ACHN (cell line): ENCODE measurements around the gene STK17B.

Experiments used
- DNase-seq: peaks from one replicate; pipeline ENCODE4 v3.0.0-alpha.2; 2015
- in situ Hi-C: cut with HindIII; loops from 2 replicates; pipeline ENCODE4 v1.10.0; 2017; ENCODE audit warnings: low sequenced_read_pairs, low pct_ligation_motif_present, low pct_unique_long_range_greater_than_20kb

The STK17B gene

DNA sequence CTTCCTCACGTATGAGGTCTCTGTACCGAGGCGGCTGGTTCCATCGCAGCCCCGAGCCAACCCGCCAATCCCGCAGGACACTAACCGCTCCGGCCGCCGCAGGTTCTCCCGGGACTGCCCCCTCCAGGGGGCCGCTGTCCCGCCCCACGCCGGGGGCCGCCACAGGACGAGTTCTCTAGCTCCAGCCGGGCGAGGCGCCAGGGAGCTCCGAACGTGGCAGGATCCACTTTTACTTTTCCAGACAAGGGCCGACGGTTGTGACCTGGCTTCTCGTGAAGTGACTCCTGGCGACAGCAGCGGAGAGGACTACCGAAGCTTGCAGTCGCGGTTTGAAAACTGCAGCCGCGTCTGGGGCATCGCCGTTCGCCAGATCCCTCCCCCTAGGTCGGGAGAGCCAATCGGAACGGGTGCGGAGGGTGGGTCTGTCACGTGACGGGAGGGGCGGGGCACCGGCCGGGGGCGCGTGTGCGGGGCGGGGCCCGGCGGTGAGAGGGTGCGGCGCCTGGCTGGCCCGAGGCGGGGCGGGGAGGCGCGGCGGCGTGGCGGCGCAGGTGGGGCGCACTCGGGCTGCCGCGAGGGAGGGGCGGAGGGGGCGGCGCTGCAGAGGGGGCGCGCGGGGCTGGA is at the start of gene STK17B:
Gene STK17B (minus strand): TSS at position 331 of the 624 bp plus-strand sequence. CDS start 8,195 bp downstream, outside the sequence.
- in situ Hi-C loops, result no loop called here
- peak; percentile 94 for DNase-seq

DNA sequence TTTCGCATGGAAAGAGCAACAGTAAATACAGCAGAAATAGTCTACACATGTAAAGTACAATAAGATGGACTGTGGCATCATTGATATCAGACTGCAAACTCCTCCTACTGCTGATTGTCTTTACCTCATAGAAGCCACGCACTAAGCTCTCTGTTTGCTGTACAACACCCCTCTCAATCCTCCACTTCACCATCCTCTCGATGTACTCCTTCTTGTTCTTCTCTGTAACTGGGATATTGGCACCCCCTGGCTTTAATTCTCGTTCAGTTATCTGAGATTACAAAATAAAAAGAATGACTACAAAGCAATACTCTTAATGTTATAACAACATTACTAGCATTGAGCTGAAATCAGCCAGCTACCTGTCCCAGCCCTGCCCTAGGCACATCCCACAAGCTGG is 49.3 kb upstream of the STK17B start:
- no peak for DNase-seq
- in situ Hi-C loops, result no loop called here

DNA sequence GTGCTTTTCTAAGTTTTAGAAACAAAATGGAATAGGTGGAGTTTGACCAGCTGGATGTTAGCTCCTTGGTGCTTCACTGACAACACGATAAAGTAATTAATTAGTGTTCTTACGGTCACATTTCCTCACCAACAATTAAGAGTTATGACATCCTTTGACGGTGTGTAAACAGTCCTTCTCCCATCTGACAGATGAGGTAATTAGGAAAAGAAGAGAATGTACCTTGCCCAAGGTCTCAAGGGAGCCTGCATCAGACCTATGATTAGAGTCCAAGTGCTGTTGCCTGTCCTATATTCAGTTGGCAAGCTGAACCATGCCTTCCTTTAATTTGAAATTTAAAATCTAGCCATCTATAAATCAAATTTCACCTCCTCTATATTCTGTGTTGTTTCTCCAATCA is 48.3 kb upstream of the STK17B start:
- in situ Hi-C loops, result no loop called here
- DNase-seq, result no peak

DNA sequence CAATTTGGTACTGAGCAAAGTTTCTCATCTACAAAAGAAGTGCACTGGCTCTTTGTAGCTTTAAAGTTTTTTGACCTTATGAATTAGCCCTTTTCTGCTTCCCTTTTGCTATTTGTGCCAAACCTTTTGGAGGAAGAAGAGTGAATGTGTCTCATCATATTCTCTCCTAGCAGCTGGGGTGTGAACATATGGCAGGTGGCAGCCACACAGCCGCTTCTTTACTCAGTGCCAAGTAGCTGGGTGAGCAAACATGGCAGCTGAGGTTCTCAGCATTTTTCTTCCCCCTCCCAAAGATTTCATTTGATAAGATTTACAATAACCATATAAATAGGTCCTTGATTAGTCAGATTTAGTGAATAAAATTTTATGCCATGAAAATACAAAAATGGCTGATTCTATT is 46.7 kb upstream of the STK17B start:
- in situ Hi-C loops, result no loop called here
- DNase-seq, result no peak

DNA sequence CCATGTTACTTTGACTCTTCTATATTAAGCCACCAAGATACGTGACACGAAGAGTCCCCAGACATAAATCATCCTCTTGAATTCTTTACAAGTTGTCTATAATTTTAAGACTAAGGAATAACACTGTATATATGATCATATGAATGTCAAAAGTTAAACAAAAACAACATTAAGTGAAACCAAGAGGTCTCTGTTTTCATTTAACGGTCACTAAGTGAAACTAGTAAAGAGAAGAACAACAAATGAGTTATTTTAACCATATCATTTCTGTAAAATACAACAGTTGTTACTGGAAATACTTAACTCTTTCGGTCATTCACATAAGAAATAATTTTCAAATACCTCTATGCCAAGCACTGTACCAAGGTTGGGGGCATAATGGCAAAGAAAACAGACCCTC is 45.7 kb upstream of the STK17B start:
- in situ Hi-C loops, result no loop called here
- no peak for DNase-seq

DNA sequence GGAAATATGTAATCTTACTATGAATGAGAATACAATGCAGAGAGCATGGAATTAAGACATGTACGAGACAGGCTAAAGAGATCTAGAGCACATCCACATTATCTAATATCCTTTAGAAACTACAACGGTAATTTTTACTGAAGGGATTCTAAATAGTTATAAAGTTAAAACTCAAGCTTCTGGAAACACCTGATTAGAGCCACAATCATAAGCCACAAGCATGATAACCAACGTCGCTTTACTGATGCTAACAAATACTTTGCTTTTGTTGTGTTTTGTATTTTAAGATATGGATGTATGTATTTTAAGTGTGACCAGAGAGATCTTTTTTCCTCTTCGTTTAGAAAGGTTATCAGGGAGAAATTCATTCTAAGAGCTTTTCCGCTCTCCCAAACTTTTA is 44.0 kb upstream of the STK17B start:
- in situ Hi-C loops, result no loop called here
- DNase-seq, result no peak

DNA sequence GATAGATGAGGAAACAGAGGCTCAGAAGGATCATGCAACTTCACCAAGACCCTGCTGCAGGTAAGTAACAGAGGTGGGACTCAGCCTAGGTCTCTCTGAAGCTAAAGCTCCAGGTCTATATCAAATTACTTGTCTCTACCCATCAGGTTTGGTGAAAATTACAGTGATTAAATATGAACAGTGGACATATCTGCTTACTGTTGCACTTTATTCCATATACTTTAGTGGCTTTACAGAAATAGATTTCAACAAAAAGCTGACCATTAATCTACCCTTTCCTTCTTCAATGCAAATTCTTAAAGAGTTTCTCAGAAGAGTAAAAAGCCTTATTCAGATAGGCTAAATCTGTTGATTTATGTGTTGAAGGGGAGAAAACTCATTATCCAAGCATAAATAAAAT is 42.8 kb upstream of the STK17B start:
- DNase-seq, result no peak
- in situ Hi-C loops, result no loop called here

DNA sequence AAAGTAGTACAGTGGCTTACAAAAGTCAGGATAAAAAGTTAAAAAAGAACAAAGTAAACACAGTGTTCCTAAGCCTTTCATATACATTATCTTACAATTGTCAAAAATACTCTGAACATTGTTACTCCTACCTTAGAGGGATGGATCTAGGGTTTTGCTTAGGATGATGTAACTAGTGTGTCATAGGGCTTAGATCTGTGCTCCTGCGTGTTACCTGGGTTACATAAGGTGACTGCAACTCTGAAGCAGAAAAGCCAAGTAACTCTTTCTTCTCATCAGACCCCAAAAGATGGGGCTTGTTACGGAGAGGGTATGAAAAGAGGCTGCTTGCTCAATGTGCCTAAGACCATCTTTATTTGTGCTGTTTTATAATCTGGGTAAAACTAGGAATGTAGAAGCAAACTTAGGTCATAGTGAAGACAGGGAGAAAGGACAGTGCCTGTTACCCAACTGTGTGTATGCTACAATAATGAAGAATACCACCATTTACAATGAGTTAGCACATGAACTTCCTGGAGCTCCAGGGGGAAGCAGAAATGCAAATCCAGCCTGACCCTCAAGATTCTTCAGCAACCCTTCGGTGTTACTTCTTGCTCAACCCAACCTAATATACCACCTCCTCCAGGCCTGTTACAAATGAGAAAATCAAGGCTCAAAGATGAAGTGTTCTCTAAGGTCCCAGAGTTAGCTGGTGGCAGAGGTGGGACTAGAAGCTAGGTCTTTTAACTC is 42.0 kb upstream of the STK17B start:
- in situ Hi-C loops, result no loop called here

DNA sequence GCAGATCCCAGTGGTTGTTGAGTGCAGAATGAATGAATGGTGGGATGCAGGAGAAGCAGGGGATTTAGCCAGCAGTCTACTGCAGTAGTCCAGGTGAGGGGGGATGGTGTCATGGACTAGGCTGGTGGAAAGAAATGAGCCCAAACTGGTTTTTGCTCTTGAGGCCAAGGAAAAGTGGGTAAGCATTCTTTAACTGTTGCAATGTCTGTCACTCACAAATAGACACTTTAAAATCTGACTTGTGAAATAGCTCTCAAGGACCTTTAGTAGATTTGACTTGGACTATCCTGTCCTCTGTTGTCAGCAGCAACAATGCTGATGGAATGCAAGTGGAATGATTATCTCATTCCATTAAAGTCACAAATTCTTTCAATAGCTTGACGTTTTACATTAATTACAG is 37.5 kb upstream of the STK17B start:
- in situ Hi-C loops, result no loop called here
- no peak for DNase-seq

More for the DNA sequence above, 42.0 kb upstream of the STK17B start:
- no peak for DNase-seq

DNA sequence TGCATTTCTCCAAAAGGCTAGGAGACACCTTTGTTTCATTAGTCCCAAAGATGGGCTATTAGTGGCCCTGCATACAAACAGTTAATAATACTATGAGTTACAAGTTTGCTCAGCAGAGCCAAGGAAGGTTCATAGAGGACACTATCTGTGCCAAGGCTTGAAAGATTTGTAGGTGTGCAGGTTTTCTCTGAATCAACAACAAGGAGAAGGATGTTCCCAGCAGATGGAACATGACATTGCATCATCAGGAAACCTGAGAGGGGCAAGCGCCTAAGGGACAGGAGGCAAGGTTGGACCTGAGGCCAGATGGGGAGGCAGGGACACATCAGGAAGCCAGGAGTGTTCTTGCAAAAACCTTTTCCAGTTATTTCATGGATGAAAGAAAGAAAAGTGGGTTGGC is 35.4 kb upstream of the STK17B start:
- in situ Hi-C loops, result no loop called here
- no peak for DNase-seq

DNA sequence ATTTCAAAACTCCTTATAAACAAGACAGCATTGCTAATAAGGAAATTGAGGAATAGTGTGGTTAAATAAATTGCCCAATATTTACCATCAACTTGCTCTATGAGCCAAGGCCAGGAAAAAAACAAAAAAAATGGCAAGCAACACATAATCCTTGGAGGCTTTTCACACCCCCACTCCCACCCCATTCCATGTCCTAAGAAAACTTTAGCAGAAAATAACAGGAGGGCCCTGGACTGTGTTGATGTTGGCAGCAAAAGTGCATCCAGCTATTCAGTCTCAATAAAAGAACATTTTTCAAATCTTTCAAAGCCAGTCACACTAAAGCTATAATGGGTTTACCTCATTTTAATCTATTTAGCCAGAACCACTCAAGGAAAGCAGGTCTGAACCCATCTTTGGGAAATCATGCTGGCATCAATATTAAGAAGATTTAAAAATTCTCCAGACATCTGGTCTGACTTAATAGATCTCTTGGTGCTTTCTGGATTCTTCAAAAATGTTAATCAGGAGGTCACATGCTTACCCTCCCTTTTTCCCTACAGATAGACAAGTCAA is 34.6 kb upstream of the STK17B start:
- in situ Hi-C loops, result no loop called here
- DNase-seq, result no peak

DNA sequence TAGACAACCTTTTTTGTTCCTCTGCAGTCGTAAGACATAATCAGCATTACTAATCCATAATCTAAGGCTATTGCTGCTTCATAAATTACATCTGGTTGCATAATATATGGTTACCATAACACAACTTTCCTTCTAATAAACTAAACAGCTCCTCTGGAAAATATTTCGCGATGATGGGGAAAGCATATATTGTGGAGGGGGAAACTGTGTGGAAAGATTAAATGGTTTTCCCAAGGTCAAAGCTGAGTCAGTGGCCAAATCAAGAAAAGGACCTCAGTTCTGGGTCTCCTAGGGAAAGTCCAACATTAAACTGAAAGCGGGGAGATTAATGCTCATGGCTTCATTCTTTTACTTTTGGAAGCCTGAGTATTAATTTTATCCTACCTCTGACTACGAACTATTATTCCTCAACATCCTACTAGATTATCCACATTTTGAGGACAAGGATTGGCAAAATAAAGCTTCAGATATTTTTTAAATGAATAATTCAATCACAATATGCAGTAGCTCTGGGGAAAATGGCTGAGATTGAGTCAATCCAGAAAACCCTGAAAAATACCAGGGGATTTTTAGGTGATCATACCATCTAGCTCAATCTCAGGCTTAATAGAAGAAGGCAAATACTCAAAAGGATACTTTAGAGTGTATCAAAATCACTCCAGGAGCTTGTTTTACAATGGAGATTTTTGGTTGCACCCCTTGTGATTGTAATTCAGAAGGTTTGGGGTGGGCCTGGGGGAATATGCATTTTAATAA is 33.8 kb upstream of the STK17B start:
- DNase-seq, result no peak
- in situ Hi-C loops, result no loop called here

DNA sequence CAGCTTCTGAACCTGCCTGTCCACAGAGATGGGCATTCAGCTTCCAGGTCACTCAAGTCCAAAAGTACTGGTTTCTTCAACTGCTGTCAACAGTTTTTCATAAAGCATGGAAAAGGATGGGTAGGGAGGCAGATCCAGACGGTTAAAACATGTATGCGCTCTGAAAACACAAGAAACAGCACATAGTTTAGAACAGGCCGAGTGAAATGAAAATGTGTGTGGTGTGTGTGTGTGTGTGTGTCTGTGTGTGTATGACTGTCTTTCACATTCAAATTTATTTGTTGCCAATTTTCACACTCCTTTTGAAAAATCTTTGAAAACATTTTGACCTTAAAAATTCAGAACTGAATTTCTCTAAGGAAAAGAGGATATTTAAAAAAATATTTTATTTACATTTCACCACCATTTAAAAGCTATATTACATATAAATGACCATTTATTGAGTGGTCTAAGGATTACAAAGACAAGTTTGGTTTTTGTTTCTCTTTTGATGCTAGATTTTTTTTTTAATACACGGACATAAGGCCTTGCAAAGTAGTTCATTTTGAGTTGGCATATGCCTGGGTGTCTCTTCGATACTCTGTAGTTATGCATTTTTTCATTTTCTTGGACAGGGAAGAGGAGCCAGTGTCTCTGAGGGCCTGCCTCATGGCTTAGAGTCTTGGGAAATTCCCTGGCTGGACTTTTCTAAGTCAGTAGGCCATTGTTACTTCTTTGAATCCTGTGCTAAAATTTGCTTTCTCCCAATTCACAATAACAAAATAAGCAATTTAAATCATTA is 30.0 kb upstream of the STK17B start:
- DNase-seq, result no peak
- in situ Hi-C loops, result no loop called here

DNA sequence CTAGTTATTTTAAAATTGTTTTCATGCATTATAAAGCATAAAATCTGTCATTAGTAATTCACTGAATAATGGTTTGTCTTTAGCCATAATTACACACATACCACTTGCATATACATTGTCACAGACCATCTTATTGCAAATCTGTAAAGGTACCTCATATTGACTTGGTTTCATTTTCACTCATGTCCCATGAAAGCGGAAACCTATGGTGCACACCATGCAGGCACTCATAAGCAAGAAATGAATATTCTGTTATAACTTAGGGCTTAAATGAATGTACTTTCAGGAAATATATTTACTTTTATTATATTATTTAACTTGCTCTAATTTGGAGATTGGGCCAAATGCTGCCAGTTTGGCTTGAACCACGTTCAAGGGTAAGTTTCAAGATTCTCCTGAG is 29.2 kb upstream of the STK17B start:
- DNase-seq, result no peak
- in situ Hi-C loops, result no loop called here

DNA sequence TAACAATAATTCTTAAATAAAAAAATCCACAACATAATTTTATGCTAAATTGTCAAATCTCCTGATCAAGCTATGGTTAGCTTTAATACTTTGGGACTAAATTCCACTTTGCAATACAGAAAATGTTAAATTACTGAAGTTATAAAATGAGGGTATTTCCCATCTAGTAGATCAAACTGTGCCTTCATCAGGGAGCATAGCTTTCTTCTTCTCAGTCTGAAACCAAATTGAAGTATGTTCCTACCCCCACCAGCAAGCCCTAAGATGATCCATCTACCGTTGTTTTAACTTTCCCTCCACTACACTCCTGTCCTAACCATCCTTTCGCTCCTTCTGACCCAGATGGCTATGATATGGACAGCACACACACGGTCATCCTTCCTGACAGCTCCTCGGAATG is 24.4 kb upstream of the STK17B start:
- DNase-seq, result no peak

DNA sequence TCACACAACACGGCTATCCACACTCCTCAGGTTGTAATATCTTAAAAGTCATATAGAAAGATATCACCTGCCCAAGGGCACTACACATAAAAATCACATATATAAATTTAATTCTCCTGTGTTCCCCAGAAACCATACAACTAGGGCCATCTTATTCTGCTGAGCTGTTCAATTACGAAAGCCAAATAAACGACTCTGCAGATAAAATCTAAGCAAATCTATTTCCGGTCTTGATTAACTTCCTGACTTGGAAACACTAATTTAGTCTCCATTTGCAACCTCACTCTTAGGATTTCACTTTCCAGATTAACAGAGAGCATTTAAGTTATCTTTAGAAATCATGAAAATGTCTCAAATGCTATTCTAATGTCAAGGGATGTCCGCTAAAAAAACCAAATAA is 23.9 kb upstream of the STK17B start:
- no peak for DNase-seq
- in situ Hi-C loops, result no loop called here

More for the DNA sequence above, 24.4 kb upstream of the STK17B start:
- in situ Hi-C loops, result no loop called here

DNA sequence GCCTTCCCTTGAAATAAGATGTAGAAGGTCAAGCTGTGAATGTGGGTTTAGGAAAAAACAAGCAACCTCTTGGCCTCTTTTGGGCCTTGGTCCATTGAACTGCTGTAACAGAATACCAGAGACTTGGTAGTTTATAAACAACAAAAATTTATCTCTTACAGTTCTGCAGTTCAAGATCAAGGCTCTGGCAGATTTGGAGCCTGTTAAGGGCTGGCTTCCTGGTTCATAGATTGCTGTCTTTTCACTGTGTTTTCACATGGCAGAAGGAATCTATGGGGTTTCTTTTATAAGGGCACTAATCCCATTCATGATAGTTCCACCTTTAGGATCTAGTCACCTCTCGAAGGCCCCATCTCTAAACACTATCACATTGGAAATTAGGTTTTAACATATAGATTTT is 20.2 kb upstream of the STK17B start:
- DNase-seq, result no peak
- in situ Hi-C loops, result no loop called here

DNA sequence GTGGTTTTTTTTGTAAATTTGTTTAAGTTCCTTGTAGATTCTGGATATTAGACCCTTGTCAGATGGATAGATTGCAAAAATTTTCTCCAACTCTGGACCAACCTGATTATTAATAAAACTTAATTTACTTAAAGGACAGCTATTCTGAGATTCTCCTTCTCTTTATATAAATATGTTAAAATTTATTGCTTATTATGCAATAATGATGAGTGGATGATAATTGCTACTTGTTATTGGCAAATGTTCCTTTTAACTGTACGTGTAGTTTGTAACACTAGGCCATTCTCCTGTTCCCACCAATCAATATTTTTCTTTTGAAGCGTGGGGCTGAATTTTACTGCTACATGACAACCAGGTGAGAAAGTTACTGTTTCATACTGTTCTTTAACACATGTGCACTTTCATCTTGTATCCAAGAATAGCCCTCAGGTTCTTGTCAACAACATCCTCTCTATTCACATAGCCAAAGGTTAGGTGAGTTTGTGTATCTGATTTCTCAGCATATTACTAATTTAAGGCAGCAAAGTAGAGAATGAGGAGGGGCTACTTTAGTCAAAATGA is 16.6 kb upstream of the STK17B start:
- in situ Hi-C loops, result no loop called here
- DNase-seq, result no peak
